ENCODE measurements around the gene PACRG. TPM values are rescaled to one million over a fixed set of nuclear protein-coding genes. Genes with fewer than 3 reads are reported as not detected.
A peak's percentile ranks its signal among the peaks of the same experiment; 100 is the strongest.

The PACRG gene
- polyA plus RNA-seq, 1 donor, result 20.2 TPM

DNA sequence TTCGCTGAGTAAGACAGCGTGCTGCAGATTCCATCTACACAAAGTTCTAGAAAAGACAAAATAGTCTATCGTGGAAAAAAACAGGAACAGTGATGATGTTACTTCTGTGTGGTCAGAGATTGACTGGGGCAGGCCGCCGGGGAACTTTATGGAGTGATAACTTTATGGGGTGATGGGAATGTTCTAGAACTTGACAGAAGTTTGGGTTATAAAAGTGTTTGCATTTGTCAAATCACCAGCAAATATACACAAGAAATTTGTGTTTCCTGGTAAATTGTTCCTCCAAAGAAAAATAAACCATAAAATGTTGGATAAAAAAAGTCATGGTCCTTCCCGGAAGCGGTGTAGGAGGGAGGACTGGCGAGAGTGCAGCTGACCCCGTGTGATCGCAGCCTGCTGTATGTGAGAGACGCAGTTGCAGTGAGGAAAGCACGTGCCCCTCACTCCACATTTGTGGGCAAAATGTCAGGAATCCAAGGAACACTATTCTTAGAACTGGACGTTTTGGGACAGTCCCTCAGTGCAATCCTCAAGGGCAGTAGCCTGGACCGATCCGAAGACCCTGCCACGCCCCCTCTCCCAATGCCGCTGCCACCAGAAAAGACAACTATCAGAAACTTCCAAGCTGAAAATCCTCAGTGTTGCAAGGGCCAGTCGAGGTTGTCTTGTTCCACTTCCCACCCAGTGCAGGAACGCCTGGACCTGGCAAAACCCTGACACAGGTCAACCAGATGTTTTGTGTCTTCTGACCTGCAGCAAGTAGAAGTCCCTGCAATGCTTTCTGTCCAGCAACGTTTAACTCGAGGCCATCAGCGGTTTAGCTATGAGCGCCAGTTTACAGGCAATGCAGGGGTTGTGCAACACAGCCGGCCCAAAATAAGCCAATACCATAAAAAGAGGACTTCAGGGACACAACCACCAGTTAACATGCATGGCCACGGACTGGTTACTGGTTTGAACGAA is 606.2 kb downstream of the PACRG start:
- DNase-seq, result no peak

DNA sequence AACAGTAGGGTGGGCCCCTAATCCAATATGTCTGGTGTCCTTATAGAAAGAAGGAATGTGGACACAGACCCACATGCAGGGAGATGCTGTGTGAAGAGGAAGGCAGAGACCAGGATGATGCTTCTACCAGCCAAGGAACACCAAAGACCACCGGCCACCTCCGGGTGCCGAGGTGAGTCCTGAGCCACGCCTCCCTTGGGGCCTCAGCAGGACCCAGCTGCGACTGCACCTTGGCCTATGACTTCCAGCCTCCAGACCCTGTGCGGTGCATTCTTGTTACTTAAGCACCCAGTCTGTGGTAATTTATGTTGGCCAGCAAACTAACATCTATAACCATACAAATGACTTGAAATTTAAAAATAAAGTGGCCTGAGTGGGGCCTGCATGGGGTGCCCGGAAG is 607.3 kb downstream of the PACRG start:
- DNase-seq, result no peak

GRCh38 chr6:163335671-163336545 is 608.1 kb downstream of the PACRG start:
- peak; percentile 67 for DNase-seq

DNA sequence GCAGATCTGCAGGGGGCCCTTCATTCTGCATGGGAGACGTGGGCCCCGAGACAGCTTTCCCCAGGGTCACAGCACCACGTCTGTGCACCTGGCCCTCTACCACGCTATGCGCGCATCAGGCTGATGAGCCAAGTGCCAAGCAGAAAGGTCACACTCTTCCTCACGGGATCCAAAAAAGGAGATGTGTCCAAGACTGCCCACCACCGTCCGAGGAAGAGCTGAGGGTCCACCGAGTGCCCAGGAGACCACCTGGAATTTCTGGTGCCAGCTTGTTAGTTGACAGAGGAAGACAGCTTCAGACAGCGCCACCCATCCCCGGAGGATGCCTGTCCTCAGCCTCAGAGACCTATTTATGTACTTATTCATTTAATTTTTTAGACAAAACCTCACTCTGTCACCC is 609.2 kb downstream of the PACRG start:
- no peak for DNase-seq

GRCh38 chr6:163337958-163338357 is 610.2 kb downstream of the PACRG start:
- DNase-seq, result no peak

- peak; percentile 56 for DNase-seq
These were observed 611.1 kb downstream of the PACRG start for GRCh38 chr6:163338671-163339405.

- DNase-seq, result no peak
These were observed 611.7 kb downstream of the PACRG start for GRCh38 chr6:163339466-163339865.

- no peak for DNase-seq
These were observed 612.6 kb downstream of the PACRG start for GRCh38 chr6:163340201-163340887.

DNA sequence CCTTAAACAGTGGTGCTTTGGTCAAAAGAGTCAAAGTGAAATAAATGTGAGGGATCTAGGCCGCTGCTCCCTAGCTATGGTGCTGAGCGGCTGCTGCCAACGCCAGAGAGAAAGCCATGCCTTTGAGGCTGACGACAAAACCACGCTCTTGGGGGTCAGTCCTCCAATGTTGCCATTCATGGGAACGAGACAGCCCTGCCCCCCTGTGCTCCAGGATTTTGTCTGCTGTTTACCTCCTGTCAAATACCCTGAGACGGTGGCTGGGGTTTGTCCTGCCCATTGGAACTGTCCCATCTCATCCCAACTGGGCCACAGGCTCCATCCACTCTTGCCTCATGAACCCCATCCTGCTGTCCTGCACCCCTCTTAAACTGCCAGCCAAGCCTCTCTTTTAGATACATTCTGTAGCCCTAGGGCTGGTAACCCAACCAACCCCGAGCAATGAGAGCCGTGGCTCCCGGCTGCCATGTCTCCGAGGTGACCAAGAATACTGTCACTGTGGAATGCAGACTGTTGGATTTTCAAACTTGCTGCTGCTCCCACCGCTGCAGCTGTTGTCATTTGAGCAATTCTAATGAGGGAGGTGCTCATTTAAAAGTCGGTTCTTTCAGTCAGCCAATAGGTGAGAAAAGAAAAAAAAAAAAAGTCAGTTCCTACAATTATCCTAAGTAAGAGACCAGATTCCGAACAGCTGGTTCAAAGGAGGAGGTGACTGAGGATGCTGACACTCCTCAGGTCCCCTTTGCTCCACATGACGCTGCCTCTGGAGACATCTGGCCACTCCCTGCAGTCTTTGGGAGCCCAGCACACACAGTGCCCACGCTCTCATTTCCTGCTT is 613.7 kb downstream of the PACRG start:
- no peak for DNase-seq

- no peak for DNase-seq
These were observed 615.1 kb downstream of the PACRG start for GRCh38 chr6:163342571-163343539.

DNA sequence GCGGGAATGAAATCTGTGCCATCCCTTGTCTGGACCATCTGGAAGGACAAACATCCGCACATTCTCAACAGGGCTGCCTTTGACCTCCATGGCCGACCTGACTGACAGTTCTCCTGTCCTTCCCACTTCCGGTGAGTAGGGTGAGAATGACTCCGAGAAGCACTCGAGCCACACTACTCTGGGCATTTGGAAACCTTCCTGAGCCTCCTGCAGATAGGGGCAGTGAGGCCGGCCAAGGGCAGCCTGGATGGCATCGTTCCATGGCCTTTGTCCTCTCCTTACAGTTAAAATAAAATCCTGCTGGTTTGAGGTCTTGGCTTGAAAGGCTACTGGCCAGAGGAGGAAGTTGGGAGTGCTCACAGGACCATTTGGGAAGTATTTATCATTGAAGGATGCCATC is 615.8 kb downstream of the PACRG start:
- no peak for DNase-seq

DNA sequence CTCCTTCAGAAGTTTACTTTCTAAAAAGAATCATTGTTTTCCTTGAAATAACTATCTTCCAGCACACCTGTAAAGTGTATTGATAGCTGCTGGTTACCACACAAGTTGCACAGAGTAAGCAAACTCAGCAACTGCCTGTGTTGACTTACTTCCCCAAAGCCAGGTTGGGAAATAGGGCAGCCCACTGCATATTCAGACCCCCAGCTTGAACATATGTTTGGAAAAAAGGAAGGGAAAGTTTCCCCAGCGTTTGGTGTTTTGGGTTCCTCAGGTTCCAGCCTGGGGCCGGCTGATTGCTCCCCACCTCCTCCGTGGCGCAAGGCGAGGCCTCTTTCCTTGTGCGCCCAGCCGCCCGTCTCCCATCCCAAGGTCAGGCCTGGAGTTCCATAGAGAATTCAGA is 616.6 kb downstream of the PACRG start:
- no peak for DNase-seq

DNA sequence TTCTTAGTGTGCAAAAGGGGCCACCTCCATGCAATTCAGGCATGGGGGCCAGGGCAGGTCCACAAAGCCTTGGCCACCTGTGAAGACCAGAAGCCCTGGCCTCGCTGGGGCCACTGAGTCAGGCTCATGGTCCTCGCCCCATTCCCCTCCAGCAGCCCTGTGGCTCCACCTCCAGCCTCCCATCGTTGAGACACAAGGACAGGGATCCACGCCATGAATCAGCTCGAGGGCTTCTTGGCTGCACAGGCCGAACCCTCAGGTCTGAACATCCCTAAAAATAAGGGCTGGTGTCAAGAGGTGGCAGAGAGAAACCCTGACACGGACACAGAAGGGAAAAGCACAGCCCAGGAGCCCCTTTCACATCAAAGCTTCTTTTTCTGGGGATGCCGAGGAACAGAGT is 618.2 kb downstream of the PACRG start:
- no peak for DNase-seq

DNA sequence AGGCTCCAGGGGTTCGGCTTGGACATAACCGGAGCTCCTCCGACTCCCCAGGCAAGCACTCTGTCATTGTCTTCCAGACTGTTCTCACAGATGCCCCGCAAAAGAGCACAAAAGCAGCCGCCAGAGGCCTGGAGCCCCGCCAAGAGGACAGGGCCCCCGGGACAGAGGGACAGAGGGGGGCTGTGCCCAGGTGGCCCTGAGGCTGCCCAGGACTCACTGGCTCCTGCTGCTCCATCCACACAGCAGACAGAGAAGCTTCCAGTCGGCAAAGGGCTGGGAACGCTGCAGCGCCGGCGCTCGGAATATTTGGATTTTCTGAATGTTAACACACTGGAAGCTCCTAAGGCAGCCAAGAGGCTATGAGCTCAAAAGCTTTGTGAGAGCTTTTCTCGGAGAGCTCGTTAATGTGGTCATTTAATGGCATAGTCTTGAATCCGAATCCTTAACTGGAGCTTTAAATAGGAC is 618.8 kb downstream of the PACRG start:
- DNase-seq, result no peak

DNA sequence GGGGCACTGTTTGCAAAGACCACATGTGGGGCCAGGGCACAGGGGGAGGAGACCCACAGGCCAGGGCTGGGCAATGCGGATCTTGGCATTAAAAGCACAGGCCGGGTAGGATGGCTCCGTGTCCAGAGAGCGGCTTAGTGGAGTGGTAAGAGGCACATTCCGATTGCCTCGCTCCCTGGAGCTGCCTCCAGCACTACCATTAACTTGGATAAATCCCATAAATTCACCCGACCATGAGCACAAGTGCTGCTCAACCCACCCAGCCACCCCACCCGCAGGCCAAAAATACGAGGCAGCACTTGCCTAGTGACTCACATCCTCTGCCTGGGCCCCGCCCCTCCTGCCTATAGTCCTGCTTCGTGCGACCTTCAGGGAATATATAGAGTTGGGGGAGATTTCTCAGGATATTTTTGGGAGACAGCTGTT is 619.3 kb downstream of the PACRG start:
- DNase-seq, result no peak

- no peak for DNase-seq
These were observed 621.3 kb downstream of the PACRG start for GRCh38 chr6:163348789-163349680.

- DNase-seq, result no peak
These were observed 621.9 kb downstream of the PACRG start for GRCh38 chr6:163349696-163350095.

- DNase-seq, result no peak
These were observed 623.2 kb downstream of the PACRG start for GRCh38 chr6:163351013-163351412.

All from left kidney (tissue), 2 donors.